Hepatocyte (in vitro differentiated cells): ENCODE results near the gene CPT1B. TPM values are rescaled to one million over a fixed set of nuclear protein-coding genes. Genes with fewer than 3 reads are reported as not detected.
"Not testable (repeated sequence)": the region's sequence is repeated elsewhere in the genome, so short reads cannot be mapped to it uniquely, and the experiment has no call there.

Source experiments
- DNase-seq: peaks from one replicate; pipeline ENCODE4 v3.0.0-alpha.2; 2016; ENCODE audit warnings: low spot score
- H2AFZ ChIP-seq: fragments of 200-600 bp; sonication (generic); 2 replicates; pipeline ENCODE4 v1.6.0; 2016; ENCODE audit warnings: antibody characterized with exemption, mild to moderate bottlenecking
- H3K27ac ChIP-seq: fragments of 200-600 bp; sonication (generic); 2 replicates; pipeline ENCODE4 v1.5.1; 2016; ENCODE audit warnings: mild to moderate bottlenecking
- H3K27me3 ChIP-seq: fragments of 200-600 bp; sonication (generic); 2 replicates; pipeline ENCODE4 v1.6.1; 2016
- H3K36me3 ChIP-seq: fragments of 200-600 bp; sonication (generic); replicated peaks from 2 replicates; pipeline ENCODE4 v1.5.1; 2016; ENCODE audit warnings: low read depth; ENCODE audit not compliant: insufficient read depth
- H3K4me1 ChIP-seq: fragments of 200-600 bp; sonication (generic); 2 replicates; pipeline ENCODE4 v1.5.1; 2016; ENCODE audit warnings: mild to moderate bottlenecking, moderate library complexity; ENCODE audit not compliant: insufficient read depth
- H3K4me2 ChIP-seq: fragments of 200-600 bp; sonication (generic); 2 replicates; pipeline ENCODE4 v1.6.0; 2016
- H3K4me3 ChIP-seq: fragments of 200-600 bp; sonication (generic); 2 replicates; pipeline ENCODE4 v1.5.1; 2016; ENCODE audit warnings: mild to moderate bottlenecking
- H3K79me2 ChIP-seq: fragments of 200-600 bp; sonication (generic); 2 replicates; pipeline ENCODE4 v1.6.0; 2017; ENCODE audit warnings: mild to moderate bottlenecking
- H3K9me2 ChIP-seq: fragments of 200-600 bp; sonication (generic); replicated peaks from 2 replicates; pipeline ENCODE4 v1.6.0; 2017; ENCODE audit warnings: mild to moderate bottlenecking; ENCODE audit not compliant: insufficient read depth
- H3K9me3 ChIP-seq: fragments of 200-600 bp; sonication (generic); 2 replicates; pipeline ENCODE4 v1.5.1; 2016; ENCODE audit warnings: low read depth, mild to moderate bottlenecking
- H4K20me1 ChIP-seq: fragments of 200-600 bp; sonication (generic); 2 replicates; pipeline ENCODE4 v1.6.0; 2016; ENCODE audit warnings: mild to moderate bottlenecking; ENCODE audit not compliant: insufficient read depth, poor library complexity, severe bottlenecking
- EZH2 ChIP-seq: fragments of 200-600 bp; sonication (generic); IDR thresholded peaks from 2 replicates; pipeline ENCODE4 v1.6.1; 2016; ENCODE audit warnings: antibody characterized with exemption, mild to moderate bottlenecking, borderline replicate concordance
- EZH2phosphoT487 ChIP-seq: fragments of 200-600 bp; sonication (generic); IDR thresholded peaks from one replicate; pipeline ENCODE4 v1.6.1; 2018; ENCODE audit warnings: antibody characterized with exemption, mild to moderate bottlenecking, low read depth, moderate library complexity; ENCODE audit not compliant: unreplicated experiment, severe bottlenecking
- WGBS: methylation state at CpG from one replicate; pipeline ENCODE4 v1.1.6; 2016; ENCODE audit warnings: low lambda C conversion rate; ENCODE audit errors: missing lambda C conversion rate; 5-methylcytosine and 5-hydroxymethylcytosine counted together
- polyA plus RNA-seq: library from polyadenylated mRNA; unstranded; fragments of >200 nt; fragmentation: Nextera tagmentation; extraction: Ambion mirVana; gene quantifications from 2 replicates; pipeline ENCODE4 v1.2.1, GENCODE V29; 2016
- total RNA-seq: library from RNA; depleted of rRNA; stranded (reverse); fragments of >200 nt; gene quantifications from 2 replicates; pipeline ENCODE4 v1.2.3, GENCODE V29; 2014
- TF ChIP-seq, protein P1 (sequence below): fragments of 200-600 bp; sonication (generic); IDR thresholded peaks from 2 replicates; pipeline ENCODE4 v1.5.1; 2016; ENCODE audit warnings: antibody characterized with exemption, mild to moderate bottlenecking; ENCODE audit not compliant: poor library complexity

The CPT1B gene
- total and polyA plus RNA-seq, 2 experiments from 2014 or later = 27.5 to 64.0 TPM

DNA sequence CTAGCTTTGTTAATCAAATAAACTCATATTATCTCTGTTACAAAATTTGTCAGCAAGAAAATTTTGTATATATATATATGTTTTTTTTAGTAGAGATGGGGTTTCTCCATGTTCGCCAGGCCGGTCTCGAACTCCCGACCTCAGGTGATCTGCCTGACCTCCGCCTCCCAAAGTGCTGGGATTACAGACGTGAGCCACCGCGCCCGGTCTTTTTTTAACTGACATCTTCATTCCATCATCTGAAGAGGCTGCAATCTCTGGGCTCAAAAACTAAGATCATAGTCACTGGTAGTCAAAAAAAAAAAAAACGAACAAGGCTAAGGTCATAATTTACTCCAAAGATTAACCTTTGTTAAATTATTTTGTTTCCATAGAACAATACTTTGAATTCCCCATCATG, 37.8 kb downstream of the CPT1B start:
- Histone ChIP-seq H2AFZ (no peak overlapping the region), H3K79me2 (no peaks in the 10 kb centered on the region), H3K27me3 (no peaks in the 10 kb centered on the region), H3K9me2 (no peaks in the 10 kb centered on the region), H3K4me2 (no peak overlapping the region), H4K20me1 (no peaks in the 10 kb centered on the region), H3K36me3 (no peaks in the 10 kb centered on the region), H3K9me3 (no peaks in the 10 kb centered on the region), H3K4me3 (no peak overlapping the region), H3K4me1 (peaks cover 18% of the 10 kb centered on the region), H3K27ac (peak overlapping the region; percentile 80)
- no peak for TF ChIP-seq EZH2phosphoT487
- TF ChIP-seq EZH2 = no peak
- TF ChIP-seq, protein P1, sequence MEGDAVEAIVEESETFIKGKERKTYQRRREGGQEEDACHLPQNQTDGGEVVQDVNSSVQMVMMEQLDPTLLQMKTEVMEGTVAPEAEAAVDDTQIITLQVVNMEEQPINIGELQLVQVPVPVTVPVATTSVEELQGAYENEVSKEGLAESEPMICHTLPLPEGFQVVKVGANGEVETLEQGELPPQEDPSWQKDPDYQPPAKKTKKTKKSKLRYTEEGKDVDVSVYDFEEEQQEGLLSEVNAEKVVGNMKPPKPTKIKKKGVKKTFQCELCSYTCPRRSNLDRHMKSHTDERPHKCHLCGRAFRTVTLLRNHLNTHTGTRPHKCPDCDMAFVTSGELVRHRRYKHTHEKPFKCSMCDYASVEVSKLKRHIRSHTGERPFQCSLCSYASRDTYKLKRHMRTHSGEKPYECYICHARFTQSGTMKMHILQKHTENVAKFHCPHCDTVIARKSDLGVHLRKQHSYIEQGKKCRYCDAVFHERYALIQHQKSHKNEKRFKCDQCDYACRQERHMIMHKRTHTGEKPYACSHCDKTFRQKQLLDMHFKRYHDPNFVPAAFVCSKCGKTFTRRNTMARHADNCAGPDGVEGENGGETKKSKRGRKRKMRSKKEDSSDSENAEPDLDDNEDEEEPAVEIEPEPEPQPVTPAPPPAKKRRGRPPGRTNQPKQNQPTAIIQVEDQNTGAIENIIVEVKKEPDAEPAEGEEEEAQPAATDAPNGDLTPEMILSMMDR = no peak
- no peak for DNase-seq
- 83% methylated on average over 10 of the region's 10 CpGs for WGBS

DNA sequence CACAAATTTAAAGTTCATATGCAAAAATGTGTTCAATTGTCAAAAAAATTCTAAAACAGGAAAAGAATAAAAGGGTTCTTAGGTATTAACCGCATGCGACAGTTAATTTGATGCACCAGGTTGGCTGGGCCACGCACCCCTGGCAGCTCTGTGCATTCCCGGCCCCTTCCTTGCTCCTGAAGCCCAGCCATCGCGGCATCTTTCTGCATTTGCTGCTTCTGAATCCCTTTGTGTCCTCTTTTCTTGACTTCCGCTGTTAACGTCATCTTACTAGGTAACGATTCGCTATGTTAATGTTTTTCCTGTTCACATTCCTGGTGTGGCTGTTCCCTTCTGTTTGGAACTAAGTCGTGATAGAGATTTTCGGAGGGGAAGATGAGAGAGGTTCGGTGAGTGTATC, 40.5 kb downstream of the CPT1B start:
- WGBS = 93% methylated on average over 13 of the region's 13 CpGs
- no peak overlapping the region for H3K4me2 ChIP-seq

DNA sequence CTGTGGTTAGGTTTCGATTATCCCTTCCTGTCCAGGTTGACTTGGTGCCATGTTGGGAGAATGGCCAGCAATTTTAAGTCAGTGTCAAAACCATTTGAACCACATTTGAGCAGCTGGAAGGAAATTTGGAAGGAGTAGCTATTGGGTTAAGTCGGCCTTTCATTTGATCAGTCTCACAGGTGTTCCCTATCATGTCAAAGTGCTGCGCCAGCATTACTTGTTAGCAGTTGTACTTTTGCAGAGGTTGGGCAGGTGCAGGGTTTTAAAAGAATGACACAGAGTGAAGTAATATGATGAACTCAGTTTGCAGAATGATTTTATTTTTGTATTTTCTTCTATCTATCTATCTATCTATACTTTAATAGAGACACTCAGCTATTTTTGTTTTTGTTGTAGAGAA, 42.0 kb downstream of the CPT1B start:
- Histone ChIP-seq H3K27me3 (peaks cover 2% of the 10 kb centered on the region), H3K79me2 (no peaks in the 10 kb centered on the region), H3K36me3 (no peaks in the 10 kb centered on the region), H2AFZ (no peak overlapping the region), H4K20me1 (no peaks in the 10 kb centered on the region), H3K9me3 (no peaks in the 10 kb centered on the region), H3K4me3 (no peak overlapping the region), H3K4me1 (peaks cover 26% of the 10 kb centered on the region), H3K27ac (no peak overlapping the region), H3K9me2 (no peaks in the 10 kb centered on the region), H3K4me2 (no peak overlapping the region)
- TF ChIP-seq EZH2 (no peak), EZH2phosphoT487 (no peak)
- TF ChIP-seq, protein P1 = no peak
- 77% methylated on average over 3 of the region's 3 CpGs for WGBS
- DNase-seq = no peak

More for the DNA sequence above, 40.5 kb downstream of the CPT1B start:
- H2AFZ ChIP-seq = no peak overlapping the region
- H3K9me3 ChIP-seq = no peaks in the 10 kb centered on the region
- no peaks in the 10 kb centered on the region for H3K27me3 ChIP-seq
- peak overlapping the region; percentile 91 for H3K27ac ChIP-seq
- no peak overlapping the region for H3K4me3 ChIP-seq
- H3K9me2 ChIP-seq = no peaks in the 10 kb centered on the region
- peaks cover 12% of the 10 kb centered on the region for H3K4me1 ChIP-seq
- no peak for DNase-seq
- TF ChIP-seq, protein P1 = no peak
- no peak for TF ChIP-seq EZH2
- no peaks in the 10 kb centered on the region for H3K36me3 ChIP-seq
- H4K20me1 ChIP-seq = no peaks in the 10 kb centered on the region
- H3K79me2 ChIP-seq = no peaks in the 10 kb centered on the region

DNA sequence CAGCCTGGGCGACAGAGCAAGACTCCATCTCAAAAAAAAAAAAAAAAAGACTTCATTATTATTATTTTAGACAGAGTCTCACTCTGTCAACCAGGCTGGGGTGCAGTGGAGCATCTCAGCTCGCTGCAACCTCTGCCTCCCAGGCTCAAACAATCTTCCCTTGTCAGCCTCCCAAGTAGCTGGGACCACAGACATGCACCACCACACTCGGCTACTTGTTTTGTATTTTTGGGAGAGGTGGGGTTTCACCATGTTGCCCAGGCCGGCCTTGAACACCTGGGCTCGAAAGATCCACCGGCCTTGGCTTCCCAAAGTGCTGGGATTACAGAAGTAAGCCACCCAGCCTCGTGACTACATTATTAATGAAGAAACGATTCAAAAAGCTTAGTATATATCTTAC, 43.1 kb downstream of the CPT1B start:
- Histone ChIP-seq H3K36me3 (no peaks in the 10 kb centered on the region), H3K9me2 (no peaks in the 10 kb centered on the region), H3K9me3 (no peaks in the 10 kb centered on the region), H2AFZ (no peak overlapping the region), H3K4me3 (no peak overlapping the region), H3K27me3 (peaks cover 11% of the 10 kb centered on the region), H3K4me1 (peaks cover 37% of the 10 kb centered on the region), H3K27ac (no peak overlapping the region), H3K4me2 (no peak overlapping the region), H3K79me2 (no peaks in the 10 kb centered on the region), H4K20me1 (no peaks in the 10 kb centered on the region)
- no peak for TF ChIP-seq EZH2
- TF ChIP-seq EZH2phosphoT487 = no peak
- TF ChIP-seq, protein P1 = no peak
- 93% methylated on average over 7 of the region's 8 CpGs for WGBS
- no peak for DNase-seq

DNA sequence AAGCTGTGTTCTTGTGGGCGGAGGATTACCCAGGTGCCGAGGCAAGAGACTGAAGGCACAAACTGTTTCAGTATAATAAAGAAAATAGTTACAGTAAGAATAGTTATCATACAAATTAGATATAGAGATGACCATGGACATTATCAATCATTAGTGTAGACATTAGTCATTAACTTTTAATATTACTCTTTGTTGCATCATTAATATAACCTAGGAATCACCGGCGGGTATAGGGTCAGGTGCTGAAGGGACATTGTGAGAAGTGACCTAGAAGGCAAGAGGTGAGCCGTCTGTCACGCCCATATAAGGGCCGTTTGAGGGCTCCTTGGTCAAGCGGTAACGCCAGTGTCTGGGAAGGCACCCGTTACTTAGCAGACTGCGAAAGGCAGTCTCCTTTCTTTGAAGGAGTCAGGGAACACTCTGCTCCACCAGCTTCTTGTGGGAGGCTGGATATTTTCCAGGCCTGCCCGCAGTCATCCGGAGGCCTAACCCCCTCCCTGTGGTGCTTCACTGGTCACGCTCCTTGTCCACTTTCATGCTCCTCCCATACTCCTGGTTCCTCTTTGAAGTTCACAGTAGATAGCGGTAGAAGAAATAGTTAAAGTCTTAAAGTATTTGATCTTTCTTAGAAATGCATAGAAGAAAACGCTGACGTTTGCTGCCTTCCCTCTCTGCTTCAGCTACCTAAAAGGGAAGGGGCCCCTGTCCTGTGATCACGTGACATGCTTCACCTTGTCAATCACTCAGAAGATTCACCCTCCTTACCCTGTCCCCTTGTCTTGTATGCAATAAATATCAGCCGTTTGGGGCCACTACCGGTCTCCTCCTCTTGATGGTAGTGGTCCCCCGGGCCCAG, 44.1 kb downstream of the CPT1B start:
- not testable (repeated sequence) for H2AFZ ChIP-seq, H3K4me3 ChIP-seq, H3K36me3 ChIP-seq, H3K79me2 ChIP-seq, H3K9me2 ChIP-seq, H3K9me3 ChIP-seq, H4K20me1 ChIP-seq
- Histone ChIP-seq H3K27ac (peak overlapping the region; percentile 96), H3K4me1 (peaks cover 35% of the 10 kb centered on the region), H3K27me3 (peaks cover 11% of the 10 kb centered on the region), H3K4me2 (peak overlapping the region; percentile 99)
- WGBS = 45% methylated on average over 21 of the region's 21 CpGs
- DNase-seq = peak; percentile 53
